DOHH2 (cell line): Measurements from ENCODE around the gene PHF23.
"Not testable (repeated sequence)": the region's sequence is repeated elsewhere in the genome, so short reads cannot be mapped to it uniquely, and the experiment has no call there.

Experiments
- EZH2phosphoT487 ChIP-seq: fragments of 200-600 bp; sonication (generic); IDR thresholded peaks from 2 replicates; pipeline ENCODE4 v1.6.1; 2017; ENCODE audit warnings: borderline replicate concordance, mild to moderate bottlenecking, antibody characterized with exemption, low read length, moderate library complexity, mixed read lengths
- TF ChIP-seq, protein P1 (sequence below): fragments of 200-600 bp; sonication (generic); IDR thresholded peaks from one replicate; pipeline ENCODE4 v1.5.1; 2014; ENCODE audit warnings: antibody characterized with exemption, mild to moderate bottlenecking, low read depth, low read length; ENCODE audit not compliant: poor library complexity, severe bottlenecking

DNA sequence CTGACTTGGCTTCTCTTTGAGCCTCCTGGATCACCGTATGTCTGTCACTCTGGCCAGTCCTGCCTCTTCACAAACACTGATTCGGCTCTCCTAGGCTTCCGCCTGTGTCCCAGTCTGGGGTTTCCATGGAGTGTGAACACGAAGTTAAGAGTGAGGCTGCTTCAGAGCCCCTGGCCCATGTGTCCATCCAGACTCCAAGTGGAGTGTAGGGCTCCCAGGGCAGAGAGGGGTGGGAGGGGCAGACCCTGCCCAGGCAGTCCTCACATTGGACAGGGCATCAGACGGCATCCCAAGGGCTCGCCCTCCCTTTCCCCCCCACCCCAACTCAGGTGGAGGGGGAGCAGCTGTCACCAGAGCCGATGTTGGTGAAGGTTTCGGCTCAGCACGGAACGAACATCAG, 4.6 kb upstream of the PHF23 start:
- TF ChIP-seq, protein P1, sequence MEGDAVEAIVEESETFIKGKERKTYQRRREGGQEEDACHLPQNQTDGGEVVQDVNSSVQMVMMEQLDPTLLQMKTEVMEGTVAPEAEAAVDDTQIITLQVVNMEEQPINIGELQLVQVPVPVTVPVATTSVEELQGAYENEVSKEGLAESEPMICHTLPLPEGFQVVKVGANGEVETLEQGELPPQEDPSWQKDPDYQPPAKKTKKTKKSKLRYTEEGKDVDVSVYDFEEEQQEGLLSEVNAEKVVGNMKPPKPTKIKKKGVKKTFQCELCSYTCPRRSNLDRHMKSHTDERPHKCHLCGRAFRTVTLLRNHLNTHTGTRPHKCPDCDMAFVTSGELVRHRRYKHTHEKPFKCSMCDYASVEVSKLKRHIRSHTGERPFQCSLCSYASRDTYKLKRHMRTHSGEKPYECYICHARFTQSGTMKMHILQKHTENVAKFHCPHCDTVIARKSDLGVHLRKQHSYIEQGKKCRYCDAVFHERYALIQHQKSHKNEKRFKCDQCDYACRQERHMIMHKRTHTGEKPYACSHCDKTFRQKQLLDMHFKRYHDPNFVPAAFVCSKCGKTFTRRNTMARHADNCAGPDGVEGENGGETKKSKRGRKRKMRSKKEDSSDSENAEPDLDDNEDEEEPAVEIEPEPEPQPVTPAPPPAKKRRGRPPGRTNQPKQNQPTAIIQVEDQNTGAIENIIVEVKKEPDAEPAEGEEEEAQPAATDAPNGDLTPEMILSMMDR = not testable (repeated sequence)
- TF ChIP-seq EZH2phosphoT487 = not testable (repeated sequence)
